GM21515 (cell line): ENCODE data around the gene SLC22A14.
"Not testable (repeated sequence)": the region's sequence is repeated elsewhere in the genome, so short reads cannot be mapped to it uniquely, and the experiment has no call there.

ENCODE experiments used
- ATAC-seq: cut with Tn5 transposase; IDR thresholded peaks from one replicate; pipeline ENCODE4 v1.9.1; 2021; ENCODE audit not compliant: unreplicated experiment

Gene SLC22A14, protein sequence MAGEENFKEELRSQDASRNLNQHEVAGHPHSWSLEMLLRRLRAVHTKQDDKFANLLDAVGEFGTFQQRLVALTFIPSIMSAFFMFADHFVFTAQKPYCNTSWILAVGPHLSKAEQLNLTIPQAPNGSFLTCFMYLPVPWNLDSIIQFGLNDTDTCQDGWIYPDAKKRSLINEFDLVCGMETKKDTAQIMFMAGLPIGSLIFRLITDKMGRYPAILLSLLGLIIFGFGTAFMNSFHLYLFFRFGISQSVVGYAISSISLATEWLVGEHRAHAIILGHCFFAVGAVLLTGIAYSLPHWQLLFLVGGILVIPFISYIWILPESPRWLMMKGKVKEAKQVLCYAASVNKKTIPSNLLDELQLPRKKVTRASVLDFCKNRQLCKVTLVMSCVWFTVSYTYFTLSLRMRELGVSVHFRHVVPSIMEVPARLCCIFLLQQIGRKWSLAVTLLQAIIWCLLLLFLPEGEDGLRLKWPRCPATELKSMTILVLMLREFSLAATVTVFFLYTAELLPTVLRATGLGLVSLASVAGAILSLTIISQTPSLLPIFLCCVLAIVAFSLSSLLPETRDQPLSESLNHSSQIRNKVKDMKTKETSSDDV

DNA sequence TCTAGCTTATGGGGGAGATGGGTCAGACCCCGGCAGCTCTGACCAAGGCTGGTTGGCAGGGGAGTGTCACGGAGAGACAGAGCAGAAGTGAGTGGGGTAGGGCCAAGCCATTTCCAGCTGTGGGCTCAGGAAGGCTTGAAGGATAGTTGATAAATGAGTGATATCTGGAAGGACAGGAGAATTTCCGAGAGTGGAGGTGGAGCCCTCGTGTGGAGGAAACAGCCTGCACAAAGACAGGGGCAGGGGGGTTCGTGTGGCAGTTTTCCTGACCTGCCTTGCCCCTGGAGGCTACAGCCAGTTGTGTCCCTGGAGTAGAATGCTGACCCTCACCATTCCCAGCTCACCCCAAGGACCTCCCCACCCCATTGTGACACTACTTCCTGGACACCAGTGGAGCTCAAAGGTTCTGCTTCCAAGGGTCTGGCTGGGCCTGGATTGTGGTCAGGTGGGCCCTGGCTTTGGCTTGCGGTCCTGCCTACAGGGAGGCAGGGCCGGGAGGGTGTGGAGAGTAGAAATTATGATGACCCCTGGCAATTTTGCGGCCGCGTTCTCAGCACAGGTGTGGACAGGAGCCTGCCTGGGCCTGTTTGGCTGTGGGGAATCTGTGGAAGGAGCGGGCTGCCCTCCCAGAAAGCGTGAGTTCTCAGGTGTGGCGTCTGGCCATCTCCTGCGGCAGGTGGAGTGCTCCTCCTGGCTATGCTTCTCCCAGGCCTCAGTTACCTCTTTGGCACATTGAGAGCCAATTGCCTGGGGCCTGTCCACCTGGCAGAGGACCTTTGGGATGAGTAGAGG lies at the start of gene SLC22A14:
SLC22A14 (plus strand) TSS at position 400 of the 792 bp plus-strand sequence. CDS start 23,733 bp downstream, outside the sequence.
- no peak for ATAC-seq

DNA sequence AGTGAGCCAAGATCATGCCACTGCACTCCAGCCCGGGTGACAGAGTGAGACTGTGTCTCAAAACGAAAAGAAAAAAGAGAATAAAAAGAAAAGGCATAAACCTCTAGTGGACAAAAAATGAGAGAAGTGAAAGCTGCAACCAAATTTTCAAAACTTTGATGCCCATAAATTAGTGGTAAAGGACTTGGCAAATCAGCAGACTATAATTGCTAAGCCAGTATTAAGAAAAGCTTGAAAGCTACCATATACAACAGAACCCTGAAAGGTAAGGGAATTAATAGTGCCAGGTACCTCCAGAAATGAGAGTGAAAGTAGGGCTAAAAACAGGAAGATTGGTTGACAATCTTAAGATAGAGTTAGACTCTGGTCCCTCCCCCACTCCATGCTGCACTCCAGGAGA lies 49.4 kb upstream of the SLC22A14 start:
- no peak for ATAC-seq

DNA sequence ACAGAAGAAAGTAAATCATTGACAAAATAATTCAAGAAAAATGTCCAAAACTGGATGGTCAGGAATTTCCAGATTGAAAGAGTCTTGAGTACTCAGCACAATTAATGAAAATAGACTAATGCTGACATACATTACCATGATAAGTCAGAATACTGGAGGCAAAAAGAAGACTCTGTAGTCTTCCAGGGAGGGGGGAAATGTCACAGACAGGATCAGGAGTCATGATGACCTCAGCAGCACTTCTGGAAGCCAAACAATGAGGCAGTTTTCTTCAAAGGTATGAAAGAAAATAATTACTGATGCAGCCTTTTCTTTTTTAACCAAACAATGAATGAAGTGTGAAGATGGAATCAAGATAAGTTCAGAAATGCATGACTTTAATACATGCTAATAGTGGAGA lies 46.6 kb upstream of the SLC22A14 start:
- ATAC-seq: no peak

DNA sequence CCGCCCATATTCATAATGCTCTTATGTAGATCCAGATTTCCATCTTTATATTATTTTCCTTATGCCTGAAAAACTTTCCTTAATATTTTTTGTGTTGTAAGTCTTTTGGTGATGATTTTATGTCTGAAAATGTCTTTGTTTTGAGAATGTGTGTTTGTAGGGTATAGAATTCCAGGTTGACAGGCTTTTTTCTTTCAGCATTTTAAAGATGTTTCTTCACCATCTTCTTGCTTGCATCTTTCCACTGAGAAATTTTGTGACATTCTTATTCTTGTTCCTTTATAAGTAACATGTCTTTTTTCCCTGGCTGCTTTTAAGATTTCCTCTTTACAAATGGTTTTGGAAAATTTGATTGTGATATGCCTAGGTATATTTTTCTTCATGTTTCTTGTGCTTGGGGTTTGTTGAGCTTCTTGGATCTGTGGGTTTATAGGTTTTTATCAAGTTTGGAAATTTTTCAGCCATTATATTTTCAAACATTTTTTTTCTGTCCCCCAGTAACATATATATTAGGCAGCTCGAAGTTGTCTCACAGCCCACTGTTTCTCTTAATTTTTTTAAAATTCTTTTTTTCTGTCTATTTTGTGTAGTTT lies 43.6 kb upstream of the SLC22A14 start:
- ATAC-seq: no peak

DNA sequence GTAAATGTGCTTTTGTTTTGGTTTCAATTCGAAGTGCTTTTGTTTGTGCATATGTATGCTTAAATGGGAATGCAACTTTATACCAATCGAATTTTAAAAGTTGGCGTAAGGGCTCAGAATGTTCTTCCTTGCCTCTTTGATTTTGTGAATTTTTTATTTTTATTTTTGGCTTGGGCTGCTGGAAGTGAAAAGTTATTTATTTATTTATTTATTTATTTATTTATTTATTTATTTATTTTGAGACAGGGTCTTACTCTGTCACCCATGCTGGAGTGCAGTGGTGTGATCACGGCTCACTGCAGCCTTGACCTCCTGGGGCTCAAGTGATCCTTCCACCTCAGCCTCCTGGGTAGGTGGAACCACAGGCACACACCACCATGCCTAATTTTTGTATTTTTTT lies 39.3 kb upstream of the SLC22A14 start:
- not testable (repeated sequence) for ATAC-seq

DNA sequence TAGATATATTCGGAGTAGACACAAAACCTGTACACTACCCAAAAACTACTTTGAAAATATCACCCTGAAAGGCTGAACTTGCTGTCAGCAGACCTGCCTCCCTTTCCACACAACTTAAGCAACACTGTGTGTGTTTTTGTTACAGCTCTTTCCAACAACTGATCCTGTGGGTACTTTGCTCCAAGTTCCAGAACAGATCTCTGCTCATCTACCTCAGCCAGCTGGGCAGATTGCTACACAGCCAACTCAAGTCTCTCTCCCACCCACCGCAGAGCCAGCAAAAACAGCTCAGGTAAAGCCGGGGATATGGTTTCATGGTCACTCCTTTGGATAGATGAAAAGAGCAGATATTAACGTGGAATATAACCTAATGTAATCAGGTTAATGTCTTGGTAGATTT lies 36.2 kb upstream of the SLC22A14 start:
- ATAC-seq: no peak

DNA sequence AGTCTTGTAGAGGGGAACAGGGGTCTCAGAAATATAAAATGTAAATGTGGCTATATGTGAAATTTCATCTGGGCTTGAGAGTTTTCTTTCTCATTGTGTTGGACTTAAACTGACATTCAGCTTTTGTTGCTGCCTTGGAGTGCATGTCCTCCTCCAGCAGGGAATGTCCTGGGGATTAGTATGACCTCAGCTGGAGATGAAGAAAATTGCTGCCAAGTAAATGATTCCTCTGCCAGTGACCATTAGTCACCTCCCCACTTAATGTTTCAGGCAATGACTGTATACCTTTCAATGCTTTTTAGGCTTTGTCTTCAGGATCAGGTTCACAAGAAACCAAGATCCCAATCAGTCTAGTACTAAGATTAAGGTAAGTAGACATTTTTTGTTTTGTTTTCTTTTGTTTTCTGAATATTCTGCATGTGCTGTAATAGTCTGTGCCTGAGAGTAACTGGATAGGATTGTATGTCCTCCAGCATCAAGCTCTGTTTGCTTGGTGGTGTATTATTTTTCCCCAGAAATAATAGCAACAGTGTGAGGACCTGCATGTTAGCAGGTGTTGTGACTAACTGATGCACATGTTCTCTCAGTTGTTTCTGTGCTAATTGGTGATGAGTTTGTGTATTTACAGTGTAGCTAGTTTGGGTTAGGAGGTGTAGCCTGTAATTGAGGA lies 34.6 kb upstream of the SLC22A14 start:
- ATAC-seq: no peak

DNA sequence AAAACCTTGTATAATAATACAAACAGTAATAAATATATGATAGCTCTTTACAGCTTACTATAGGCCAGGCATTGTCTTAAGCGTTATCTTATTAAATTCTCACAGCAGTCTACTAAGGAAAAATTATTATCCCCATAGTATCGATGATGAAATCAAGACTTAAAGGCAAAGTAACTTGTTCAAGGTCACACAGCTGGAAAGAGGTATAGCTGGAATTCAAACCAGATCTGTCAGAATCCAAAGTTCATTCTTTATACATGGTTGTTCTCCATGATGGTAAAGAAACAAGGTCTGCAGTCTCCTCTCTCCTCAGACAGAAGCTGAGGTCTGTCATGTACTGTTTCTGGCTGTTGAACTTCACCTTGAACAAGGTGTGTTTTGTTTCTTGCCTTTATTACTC lies 31.9 kb upstream of the SLC22A14 start:
- no peak for ATAC-seq

DNA sequence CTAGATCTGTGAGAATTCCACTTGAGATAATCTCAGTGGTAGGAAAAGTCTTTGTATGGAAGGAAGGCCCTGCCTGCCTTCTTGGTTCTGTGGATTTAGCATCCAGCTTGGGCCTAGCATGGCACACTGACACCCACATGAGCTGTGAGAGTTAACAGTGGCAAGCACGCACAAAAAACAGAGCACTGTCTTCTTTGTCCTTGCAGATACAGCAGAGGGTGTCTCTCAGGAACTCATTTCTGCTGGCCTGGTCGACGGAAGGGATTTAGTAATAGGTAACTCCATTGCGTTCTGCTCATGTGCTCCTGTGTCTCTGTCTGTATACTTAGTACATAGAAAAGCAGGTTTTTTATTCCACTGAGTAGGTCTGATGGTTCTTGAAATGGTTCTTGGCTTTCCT lies 30.9 kb upstream of the SLC22A14 start:
- no peak for ATAC-seq

DNA sequence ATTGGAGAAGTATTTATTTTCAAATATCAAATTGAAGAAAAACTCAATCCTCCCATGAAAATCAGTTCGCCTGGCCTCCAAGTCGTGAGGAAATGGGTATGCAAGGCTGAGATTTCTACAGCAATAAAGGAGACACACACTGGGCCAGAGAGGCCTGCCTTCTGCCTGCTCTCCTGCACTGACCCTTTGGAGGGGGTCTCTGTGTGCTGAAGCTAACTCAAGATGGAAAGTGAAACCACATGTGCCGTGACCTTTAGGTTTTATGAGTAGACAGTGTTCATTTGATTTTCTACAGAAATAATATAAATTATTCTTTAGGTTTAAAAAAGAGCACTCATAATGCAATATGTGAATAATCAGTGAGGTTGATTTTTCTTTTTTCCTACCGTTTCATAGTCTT lies 28.4 kb upstream of the SLC22A14 start:
- ATAC-seq: no peak

DNA sequence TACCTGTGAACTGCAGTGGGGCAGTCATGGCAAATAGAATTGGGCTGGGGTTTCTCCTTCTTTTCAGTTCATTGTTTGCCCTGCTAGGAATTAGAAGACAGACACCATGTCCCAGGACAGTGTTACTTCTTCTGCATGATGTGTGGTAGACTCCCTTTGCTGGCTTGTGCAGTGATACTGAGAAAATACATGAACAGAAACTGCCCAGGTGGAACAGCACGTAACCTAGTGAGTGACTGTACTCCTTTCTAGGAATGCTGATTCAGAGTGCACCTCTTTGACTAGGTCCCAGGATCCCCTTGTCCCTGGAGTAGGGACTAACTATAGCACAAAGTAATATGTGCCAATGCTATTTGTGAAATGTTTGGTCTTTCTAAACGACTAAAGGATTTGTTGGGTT lies 27.2 kb upstream of the SLC22A14 start:
- no peak for ATAC-seq

DNA sequence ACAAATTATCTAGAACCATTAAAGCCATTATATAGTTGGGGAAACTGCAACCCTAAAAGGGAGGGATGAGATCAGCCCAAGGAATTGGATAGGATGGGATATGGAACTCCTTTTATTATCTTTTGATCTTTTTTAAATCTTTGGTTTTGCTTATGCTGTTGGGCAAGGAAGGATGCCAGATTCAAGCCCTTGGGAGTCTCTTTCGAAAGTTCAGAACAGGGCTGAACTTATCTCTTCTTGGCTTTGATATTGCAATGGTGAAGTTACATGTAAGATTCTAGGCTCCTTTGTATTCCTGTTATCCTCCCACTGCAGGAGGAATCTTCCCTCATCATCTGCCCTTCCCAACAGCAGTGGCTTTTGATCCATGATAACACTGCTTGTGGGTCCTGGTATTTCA lies 26.5 kb upstream of the SLC22A14 start:
- ATAC-seq: no peak

DNA sequence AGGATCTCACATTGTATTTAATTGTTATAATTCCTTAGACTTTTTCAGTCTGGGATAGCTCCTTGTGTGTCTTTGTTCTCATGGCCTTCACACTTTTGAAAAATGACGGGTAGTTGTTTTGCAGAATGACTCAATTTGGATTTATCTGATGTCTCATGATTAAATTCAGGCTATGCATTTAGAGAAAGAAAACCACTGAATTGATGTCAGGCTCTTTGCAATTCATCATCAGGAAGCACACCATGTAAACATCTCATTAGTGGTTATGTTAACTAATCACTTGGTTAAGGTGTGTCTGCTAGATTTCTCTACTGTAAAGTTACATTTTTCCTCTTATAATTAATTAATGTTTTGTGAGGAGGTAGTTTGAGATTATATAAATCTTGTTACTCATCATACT lies 24.5 kb upstream of the SLC22A14 start:
- ATAC-seq: no peak

DNA sequence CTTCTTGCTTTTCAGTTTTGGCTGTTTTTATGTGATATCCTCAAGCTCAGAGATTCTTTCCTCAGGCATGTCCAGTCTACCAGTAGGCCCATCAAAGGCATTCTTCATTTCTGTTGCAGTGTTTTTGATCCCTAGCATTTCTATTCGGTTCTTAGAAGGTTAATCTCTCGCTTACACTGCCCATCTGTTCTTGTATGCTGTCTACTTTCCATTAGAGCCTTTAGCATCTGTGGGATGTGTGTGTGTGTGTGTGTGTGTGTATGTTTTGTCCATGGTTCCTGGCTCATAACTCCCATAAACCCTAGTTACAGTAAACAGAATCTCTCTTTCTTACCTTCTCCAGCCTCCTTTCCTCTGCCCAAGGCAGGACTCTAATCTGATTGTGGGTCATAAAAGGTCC lies 21.6 kb upstream of the SLC22A14 start:
- ATAC-seq: no peak

DNA sequence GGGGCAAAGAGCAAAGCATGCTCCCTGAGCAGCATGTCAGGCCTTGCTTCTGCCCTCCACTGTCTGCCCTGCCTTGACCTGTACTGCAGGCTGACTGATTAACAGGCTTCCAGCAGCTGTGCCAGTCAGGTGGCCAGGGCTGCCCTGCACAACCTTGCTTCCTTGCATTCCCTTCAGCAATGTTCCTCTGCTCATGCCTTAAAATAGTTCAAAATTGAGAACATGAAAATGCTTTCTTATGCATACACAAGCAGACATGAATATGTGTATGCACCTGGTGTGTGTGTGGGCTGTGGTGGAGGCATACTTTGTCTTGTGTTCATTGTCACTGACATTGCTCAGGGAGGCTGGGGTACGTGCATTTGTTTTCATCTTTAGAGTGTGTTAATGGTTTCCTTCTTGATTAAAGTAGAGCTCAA lies 17.7 kb upstream of the SLC22A14 start:
- ATAC-seq: no peak

DNA sequence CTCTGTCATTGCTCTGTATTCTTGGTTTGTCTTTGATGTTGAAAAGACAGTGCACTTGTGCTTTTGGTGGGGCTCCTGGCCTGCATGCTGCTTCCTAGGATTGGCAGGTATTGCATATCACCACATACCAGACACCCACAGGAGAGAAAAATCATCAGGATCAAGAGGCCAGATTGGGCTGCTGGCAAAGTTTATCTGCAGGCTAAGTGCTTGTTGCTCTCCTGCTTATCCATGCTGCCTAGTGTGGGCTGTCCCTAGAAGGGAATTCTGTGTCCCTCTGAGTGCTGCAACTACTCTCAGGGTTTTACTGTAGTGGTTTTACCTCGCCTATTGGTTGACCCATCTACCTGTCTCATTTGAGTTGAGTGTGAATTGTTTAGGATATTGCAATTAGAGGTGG lies 17.3 kb upstream of the SLC22A14 start:
- ATAC-seq: no peak

DNA sequence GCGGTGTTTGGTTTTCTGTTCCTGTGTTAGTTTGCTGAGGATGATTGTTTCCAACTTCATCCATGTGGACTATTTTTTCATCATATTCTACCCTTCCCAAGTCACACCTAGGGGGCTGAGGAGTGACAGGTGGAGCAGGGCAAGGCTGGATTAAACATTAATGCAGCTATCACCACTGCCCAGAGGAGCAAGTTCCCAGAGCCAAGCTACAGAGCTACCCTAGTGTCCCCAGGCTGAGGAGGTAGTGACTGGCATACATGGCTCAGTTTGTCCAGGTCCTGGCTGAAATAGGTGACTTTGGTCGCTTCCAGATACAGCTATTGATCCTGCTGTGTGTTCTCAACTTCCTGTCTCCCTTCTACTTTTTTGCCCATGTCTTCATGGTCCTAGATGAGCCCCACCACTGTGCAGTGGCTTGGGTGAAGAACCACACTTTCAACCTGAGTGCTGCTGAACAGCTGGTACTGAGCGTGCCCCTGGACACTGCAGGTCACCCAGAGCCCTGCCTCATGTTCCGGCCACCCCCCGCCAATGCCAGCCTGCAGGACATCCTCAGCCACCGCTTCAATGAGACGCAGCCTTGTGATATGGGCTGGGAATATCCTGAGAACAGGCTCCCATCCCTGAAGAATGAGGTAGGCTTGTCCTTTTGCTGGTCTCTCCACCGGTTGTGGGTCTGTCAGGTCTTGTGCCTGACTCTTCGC lies 16.3 kb upstream of the SLC22A14 start, which contains the start of gene SLC22A13:
SLC22A13 (plus strand) TSS at position 209 of the 704 bp plus-strand sequence; CDS start at position 258, 49 bp downstream.
- ATAC-seq: no peak

DNA sequence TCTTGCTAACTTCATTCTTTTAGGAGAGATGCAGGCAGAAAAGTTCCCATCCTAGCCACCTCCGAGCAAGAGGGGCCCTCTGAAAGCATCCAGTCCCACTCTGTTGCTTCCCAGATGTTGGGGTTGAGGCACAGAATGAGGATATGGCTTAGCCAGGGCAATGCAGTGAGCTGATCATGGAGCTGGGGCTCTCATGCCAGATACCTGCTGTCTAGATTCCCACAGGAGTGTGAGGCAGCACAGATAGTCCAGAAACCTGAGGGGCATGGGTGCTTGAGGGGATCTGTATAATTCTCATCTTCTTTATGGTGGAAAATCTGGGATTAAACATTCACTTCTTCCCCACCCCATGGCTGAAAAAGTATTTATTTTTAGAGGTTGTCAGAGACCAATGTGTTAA lies 15.3 kb upstream of the SLC22A14 start:
- ATAC-seq: no peak

DNA sequence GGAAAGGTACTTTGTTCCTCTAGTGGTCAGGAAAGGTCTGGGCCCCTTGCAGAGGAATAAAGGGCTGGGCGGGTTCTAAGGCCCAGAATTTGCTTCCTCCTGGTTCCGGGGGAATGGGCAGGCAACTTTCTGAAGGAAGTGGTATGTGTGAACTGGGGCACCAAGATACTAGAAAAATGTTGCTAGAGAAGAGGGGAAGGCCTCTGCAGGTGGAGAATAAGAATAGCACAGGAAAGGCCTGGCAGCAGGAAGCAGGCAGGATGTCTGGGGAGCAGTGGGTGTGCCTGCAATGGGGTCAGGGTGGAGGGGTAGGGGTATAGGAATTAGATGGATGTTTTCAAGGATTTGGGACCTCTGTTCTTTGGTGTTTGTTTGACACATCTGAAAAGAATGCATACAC lies 14.4 kb upstream of the SLC22A14 start:
- no peak for ATAC-seq

DNA sequence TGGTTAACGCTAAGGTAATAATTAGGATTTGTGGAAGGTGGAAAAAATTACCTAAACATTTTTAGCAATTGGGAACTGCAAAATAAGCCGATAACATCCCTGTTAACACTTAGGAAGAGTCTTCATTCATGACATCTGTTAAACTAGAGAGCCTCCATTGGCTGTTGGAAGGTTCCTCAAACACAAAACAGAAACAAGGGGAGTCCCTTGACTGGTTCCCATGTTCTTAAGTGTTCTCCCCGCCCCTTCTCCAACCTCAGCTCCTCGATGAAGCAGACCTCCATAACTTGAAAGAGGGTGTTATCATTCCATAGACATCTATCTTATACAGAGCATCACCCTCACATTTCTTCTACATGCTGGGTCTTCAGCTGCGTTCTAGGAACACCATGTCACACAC lies 14.0 kb upstream of the SLC22A14 start:
- ATAC-seq: no peak
